ENCODE data around the gene ADPRH.
"Not testable (repeated sequence)": the region's sequence is repeated elsewhere in the genome, so short reads cannot be mapped to it uniquely, and the experiment has no call there.

The ADPRH gene

DNA sequence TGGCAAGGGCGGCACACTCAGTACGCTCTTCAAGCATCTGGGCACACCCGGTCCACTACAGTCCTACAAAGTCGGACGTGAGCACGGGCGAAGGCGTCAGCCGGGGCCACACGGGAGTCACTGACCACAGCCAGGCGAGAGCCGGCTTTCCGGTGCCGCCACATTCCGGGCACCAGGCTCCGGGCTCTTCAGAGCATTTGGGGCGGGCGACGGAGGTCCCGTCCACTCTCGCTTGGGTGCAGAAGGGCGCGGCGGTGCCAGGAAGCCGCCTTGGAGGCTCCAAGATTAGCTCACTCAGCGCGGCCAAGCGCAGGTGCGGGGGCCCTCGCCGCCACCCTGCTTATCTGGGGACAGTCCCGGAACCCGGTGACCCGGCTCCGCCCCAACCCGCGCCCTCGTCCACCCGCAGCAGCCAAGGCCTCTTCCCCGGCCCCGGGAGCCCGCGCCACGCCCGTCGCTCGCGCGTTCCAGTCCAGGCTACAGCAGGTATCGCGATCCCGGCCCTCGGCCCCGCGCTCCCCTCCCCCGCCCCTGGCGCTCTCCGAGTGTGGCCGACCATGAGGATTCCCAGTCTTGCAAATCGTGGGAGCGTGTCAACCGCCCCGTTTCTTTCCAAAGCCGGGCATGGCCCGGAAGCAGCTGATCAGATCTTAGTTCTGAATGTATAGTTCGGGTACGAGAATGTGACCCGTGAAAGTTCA, at the start of gene ADPRH:
TSS of gene ADPRH (plus strand) at position 127 of the 701 bp plus-strand sequence. CDS start 2,678 bp downstream, outside the sequence.
- in situ Hi-C loops (cut with MboI; ENCODE audit: low sequenced_read_pairs), result no loop called here

DNA sequence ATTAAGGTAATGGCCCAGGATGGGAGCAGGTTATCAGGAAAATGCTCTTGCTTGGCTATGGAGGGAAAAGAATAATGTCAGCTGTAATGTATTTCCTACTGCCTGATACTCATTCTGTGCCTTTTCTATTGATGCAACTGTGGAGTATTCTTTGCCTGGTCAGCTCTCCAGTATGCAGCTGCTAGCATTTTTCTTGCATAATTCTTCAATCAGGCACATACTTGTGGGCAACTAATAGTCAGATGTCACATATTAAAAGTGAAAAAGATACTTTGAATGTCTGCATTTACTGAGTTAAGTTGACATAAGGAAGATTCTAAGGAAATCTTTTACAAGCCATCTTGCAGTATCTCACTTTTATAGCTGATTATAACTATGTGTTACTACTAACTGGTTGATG, 49.4 kb upstream of the ADPRH start:
- in situ Hi-C loops (cut with MboI; ENCODE audit: low sequenced_read_pairs), result no loop called here

DNA sequence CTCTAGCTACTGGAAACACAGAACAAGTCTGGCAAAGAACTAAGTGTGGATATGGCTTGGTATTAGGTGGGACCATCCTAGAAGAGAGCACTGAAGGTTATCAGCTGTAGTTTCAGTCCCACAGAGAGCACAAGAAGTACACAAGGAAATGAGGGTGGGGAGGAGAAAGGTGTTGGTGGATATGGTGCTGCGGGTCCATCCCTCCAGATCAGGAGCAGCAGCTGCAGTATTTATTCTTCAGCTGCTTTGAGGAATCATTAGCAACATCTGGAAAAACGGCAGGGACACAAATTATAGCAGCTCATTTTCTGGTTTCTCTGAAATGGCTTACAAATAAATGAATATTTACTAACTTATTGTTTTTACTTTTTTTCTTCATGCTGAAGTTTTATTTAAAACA, 48.8 kb upstream of the ADPRH start:
- in situ Hi-C loops (cut with MboI; ENCODE audit: low sequenced_read_pairs), result no loop called here

DNA sequence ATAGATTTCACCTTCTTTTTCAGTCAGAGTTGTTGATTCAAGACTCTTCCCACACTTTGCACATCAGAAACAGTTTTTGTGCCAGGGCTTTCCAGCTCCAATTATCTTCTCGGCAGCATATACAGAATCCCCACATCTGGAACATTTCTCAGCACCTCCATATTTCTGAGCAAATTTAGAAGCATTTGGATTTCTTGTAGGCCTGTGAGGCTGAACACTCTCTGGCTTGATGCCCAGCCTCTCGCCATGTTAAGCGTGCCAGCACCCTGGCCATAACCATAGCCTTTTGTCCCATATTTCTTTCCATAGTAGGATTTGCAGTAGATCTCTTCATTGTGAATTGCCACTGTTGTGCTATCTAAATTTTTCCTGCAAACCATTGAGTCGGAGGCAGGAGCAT, 48.1 kb upstream of the ADPRH start:
- in situ Hi-C loops (cut with MboI; ENCODE audit: low sequenced_read_pairs), result no loop called here

DNA sequence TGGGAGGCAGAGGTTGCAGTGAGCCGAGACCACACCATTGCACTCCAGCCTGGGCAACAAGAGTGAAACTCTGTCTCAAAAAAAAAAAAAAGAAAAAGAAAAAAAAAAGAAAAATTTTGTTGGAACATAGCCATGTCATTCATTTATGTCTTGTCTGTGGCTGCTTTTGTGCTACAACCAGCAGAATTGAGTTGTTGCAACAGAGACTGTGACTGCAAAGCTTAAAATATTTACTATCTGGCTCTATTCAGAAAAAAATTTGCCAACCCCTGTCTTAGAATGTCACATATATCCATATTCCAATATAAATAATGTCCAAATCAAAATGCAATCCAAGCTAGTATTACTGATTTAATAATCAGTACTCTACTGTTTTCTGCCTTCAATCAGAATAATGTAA, 45.0 kb upstream of the ADPRH start:
- in situ Hi-C loops (cut with MboI; ENCODE audit: low sequenced_read_pairs), result no loop called here

DNA sequence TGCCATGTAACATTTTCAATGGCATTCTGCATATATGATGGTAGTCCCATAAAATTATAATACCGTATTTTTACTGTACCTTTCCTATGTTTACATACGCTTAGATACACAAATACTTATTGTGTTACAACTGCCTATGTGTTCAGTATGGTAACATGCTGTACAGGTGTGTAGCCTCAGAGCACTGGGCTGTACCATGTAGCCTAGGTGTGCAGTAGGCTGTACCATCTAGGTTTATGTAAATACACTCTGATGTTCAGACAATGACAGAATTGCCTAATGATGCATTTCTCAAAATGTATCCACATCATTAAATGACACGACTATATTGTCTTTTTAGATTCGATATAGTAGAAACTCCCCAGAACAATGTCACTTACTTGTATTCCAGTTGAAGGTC, 42.5 kb upstream of the ADPRH start:
- in situ Hi-C loops (cut with MboI; ENCODE audit: low sequenced_read_pairs), result no loop called here

DNA sequence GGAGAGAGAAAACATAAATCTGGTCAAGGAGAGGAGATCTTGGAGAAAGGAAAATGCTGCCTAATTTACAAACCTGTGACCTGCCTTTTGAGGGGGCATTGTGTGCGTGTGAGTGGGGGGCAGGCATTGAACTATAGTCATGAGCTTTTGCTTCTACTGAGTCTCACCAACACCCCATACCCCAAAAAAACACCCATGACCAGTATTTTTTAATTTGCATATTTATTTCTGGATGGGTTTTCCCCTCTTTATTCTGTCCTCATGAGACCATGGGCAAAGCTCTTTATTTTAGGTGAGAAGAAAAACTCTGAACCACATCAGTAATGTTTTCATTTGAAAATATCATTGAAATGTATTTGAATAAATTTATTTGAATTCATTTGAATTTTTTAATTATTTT, 40.5 kb upstream of the ADPRH start:
- in situ Hi-C loops (cut with MboI; ENCODE audit: low sequenced_read_pairs), result no loop called here

DNA sequence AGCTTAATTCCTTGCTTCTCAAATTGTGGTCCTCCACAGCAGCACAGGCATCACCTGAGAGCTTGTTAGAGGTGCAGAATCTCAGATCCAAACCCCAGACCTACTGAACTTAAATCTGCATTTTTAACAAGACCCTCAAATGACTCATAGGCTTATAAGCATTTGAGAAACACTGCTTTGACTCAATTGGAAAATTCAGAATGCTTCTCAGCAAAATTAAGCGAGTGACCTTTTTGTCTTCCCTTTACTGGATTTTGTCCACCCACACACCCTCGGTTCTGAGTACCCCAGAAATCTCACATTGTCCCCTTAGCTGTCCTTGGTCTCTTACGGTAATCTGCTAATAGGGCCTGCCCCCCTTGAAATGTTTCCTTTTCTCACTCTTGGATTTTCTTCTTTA, 37.7 kb upstream of the ADPRH start:
- in situ Hi-C loops (cut with MboI; ENCODE audit: low sequenced_read_pairs), result no loop called here

DNA sequence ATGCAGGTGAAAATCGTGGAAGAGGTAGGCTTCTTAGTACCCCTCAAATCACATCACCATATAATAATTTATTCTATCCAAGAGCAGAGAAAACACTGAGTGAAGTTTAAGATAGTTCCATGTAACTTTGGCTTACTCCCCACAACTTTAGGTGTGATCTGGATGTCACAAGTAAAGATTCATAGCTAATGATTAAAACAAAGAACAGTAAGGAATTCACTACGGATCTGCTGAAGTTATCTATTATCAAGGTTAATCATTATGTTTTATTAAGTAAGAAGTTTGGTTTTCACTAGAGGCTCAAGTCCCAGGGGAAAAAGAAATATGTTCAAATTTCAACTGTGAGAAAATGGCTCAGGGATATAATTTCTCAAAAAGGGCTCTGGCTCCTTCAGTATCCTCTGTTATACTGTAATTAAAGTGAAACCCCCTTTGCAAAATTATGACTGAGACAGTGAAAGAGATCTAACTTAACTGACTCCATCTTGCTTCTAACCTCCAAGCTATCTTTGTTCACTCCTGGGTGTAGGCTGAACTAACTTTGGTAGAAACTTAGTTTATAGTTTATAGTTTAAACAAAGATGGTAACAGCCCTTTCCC, 37.0 kb upstream of the ADPRH start:
- in situ Hi-C loops (cut with MboI; ENCODE audit: low sequenced_read_pairs), result no loop called here

DNA sequence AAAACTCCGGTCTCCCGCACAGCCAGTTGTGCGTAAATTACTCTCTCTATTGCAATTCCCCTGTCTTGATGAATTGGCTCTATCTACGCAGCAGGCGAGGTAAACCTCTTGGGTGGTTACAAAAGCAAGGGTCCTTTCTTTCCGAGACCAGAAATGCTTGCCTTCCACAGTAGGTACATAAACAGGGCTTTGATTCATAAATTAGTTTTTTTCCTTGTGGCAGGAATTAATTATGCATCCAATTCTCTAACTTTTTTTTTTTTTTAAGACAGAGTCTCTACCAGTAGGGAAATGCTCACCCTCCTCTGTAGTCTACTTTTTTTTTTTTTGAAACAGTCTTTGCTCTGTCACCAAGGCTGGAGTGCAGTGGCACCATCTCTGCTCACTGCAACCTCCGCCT, 36.1 kb upstream of the ADPRH start:
- in situ Hi-C loops (cut with MboI; ENCODE audit: low sequenced_read_pairs), result no loop called here

DNA sequence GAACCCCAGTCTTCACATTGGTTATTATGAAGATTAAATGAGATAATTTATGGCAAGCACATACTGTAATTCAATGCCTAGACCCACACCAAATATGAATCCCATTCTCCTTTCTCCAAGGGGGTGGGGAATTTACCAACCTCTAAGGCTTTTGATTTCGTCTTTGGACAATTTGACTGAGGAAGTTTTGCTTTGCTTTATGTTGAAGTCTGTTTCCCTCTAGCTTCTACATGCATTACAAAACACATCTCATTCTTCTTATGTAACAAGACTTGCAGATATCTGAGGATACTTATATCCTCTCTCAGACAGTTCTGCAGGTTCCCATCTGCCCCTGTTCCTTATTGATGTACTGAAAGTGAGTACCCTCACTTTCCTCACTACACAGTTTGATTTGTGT, 32.1 kb upstream of the ADPRH start:
- in situ Hi-C loops (cut with MboI; ENCODE audit: low sequenced_read_pairs), result no loop called here

DNA sequence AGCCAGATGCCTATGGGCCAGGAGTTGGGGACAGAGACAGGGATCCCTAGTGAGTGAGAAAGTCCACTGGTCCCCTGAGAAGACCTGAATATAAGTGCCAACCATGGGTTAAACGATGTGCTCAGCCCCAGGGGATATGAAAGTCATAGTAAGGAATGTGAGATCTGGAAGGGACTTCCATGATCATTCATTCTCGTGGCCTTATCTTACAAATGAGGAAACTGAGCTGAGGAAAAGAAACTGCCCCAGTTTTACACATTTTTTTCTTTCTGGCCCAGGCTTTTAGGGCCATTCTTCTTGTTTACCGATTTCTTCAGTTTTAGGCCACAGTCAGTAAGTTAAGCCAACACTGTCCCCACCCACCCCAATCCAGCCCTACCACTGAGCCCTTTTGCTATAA, 31.0 kb upstream of the ADPRH start:
- in situ Hi-C loops (cut with MboI; ENCODE audit: low sequenced_read_pairs), result no loop called here

DNA sequence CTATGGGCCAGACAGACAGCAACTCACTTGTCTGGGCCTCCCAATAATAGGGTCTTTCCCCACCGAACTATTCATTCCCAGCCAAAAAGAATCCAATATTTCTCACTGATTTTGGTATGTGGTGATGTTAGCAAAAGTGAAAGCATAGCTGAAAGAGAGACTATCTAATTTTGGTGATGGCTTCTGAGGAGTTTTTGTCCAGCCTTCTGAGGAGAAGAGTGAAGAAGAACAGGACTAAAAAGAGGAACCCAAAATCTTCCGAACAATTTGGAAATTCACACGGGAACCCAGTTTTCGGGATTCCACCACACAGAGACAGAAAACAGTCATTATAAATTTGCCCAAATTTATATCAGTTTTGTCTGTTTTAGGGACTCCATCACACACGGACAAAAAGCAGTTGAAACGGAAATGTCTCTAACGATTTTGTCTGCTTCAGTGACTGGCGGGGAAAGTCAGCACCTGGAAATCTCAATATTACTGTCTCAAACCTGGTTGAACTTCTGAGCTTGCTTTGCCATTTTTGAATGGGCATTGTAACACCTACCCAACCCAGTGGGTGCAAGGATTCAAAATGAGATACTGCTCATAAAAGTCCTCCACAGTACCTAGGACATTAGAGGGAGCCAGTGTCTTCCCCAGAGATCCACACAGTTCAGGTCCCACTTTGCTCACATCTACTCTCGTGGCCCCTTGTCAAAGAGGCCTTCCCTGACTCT, 28.9 kb upstream of the ADPRH start:
- in situ Hi-C loops (cut with MboI; ENCODE audit: low sequenced_read_pairs), result no loop called here

DNA sequence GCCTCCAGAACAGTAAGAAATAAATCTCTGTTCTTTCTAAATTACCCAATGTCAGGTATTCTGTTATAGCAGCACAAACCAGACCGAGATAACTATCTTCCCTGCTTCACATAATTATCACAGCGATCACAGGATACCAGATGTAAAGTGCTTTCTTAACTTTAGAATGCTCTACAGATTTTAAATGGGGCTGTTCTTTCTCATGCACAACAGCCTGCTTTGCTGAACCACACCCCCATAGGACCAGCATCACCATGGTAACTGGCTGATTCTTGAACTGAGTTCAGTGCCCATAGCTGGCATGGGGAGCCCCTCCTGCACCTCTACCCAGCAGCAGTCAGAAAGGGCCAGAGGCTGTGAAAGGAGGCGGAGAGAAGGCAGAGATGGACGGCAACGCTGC, 27.7 kb upstream of the ADPRH start:
- in situ Hi-C loops (cut with MboI; ENCODE audit: low sequenced_read_pairs), result no loop called here

DNA sequence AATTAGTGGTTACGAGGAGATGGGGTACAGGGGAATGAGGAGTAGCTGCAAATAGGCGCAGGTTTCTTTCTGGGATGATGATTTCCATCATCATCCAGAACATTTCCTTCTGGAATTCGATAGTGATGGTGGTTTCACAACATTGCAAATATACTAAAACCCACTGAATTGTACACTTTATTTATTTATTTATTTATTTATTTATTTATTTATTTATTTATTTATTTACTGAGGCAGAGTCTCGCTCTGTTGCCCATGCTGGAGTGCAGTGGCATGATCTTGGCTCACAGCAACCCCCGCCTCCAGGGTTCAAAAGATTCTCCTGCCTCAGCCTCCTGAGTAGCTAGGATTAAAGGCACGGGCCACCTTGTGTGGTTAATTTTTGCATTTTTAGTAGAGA, 26.4 kb upstream of the ADPRH start:
- in situ Hi-C loops (cut with MboI; ENCODE audit: low sequenced_read_pairs), result not testable (repeated sequence)

DNA sequence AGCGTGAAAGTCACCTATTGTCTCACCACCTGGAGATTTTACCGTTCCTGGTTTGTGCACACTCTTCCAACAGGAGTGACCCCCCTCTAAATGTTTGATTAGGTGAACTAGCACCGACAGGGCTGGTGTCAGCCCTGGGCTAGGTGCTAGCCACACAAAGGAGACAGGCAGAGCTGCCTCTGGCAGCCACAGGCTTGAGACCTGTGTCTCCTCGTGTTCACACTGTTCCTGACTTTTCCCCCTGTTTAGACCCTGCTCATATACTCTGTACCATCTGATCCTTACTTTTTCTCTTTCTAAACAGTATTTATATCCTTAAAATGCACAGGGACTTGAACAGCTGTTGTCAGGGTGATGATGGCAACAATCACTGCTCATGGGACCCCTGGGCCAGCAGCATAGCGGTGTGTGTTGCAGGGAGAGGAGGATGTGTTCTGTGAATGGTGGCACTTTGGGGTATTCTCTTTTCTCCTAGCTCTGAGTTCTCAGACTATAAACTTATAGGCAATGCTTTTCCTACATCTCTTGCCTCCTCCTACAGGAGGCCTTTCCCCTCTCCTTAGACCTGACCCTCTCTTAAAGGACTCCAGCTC, 25.4 kb upstream of the ADPRH start:
- in situ Hi-C loops (cut with MboI; ENCODE audit: low sequenced_read_pairs), result no loop called here

DNA sequence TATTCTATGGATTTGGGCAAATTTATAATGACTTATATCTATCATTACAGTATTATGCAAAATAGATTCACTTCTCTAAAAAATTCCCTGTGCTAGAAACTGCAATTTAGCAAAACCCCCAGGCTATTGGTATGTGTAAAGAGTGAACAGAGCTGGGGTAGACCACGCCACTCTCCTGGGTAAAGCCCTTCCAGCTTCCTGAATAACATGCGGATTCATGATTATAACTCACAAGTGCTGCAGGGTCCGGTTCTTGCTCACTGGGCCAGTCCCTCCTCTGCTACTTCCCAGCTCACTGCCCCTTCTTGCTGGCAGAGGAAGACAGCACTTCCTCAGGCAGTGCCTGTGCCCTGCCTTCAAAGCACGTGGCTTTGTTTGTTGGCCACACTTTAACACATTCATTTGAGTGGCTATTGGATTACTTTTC, 24.0 kb upstream of the ADPRH start:
- in situ Hi-C loops (cut with MboI; ENCODE audit: low sequenced_read_pairs), result no loop called here

DNA sequence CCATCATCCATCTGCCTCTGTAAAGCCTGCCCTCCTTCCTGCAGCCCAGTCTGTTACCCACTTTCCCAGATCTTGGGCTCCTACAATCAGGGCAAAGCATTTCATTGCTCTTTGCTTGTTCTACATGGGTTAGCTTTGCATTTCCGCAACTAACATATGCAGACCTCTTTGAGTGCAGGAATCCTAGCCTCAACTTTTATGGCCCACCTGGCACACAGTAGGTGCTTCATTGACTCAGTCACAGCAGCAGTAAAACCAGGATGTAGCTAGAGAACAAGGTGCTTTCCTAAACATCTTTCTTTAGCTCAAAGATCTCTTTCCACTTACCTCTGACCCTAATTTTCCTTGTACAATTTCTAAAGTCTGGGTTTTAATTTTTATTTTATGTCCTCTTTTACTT, 23.4 kb upstream of the ADPRH start:
- in situ Hi-C loops (cut with MboI; ENCODE audit: low sequenced_read_pairs), result no loop called here

DNA sequence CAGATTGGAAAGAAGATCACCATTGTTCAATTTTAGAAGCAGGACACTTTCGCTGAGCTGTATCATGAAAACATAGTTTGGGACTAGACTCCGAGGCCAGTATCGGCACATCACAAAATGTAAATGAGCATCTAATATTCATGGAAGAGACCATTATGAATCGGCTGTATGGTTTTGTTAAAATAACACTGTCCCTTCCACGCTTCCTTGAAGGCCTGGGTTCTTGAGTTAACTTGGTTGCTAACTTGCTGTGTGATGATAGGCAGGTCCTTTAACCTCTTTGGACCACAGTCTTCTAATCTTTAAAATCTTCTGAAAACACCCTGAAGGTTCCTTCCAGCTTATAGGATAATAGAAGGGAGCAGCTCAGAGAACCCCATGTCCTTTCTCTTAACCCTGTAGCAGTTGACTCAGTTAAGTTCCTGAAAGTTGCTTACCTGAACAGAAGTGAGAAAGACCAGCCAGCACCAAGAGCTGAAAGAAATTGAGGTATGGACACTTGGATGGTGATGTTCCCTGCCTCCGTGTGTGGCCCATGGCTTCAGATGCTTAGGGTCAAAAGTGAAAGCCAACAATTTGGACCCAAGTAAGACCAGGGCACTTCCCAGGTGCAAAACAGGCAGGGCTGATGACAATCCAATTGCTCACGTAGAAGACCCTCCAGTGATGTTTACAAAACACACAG, 22.0 kb upstream of the ADPRH start:
- in situ Hi-C loops (cut with MboI; ENCODE audit: low sequenced_read_pairs), result no loop called here

DNA sequence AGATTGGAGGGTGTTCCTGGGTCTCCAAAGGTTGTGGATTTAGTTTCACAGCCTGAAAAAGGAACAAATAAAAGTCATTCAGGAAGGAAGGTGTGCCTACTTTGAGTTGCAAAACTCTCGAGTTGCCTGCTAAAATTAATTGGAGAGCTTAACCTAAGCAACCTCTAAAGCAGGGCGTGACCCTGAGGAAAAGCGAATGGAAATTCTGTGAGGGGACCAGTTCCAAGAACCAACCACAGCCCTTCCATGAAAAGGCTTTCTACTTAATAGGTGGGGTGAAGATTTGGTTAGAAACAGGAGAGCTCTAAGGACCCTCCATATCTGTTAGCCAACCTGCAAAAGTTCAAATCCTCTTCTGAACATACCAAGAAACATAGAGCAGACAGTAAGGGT, 21.4 kb upstream of the ADPRH start:
- in situ Hi-C loops (cut with MboI; ENCODE audit: low sequenced_read_pairs), result no loop called here

DNA sequence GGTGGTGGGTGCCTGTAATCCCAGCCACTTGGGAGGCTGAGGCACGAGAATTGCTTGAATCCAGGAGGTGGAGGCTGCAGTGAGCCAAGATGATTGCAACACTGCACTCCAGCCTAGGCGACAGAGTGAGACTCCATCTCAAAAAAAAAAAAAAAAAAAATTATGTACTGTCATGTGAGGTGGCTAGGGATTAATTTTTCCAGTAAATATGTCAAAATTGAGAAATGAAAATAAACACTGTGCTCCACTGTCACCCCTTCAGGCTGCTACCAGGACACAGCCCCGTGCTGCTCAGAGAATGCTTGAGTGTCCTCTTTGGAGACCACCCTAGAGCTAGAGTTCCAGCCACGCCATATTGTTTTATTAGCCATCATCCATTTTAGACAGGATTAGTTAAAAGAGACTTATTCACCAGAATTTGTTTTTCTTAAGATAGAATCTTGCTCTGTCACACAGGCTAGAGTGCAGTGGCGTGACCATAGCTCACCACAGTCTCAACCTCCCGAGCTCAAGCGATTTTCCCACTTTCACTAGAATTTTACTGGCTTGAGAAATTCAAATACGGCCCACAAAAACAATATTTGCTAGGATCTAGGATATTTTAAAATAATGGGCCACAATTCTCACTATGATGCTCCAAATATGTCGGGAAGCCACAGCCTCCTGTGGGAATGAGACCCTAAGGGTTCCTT, 20.5 kb upstream of the ADPRH start:
- in situ Hi-C loops (cut with MboI; ENCODE audit: low sequenced_read_pairs), result no loop called here
